Mucosa of rectum (tissue), 2 donors: ENCODE measurements around the gene DCLK1.

Experiments
- H3K27ac ChIP-seq, 2 donors: one replicate each; pipeline ENCODE4 v1.7.0; 2013; ENCODE audit warnings: inconsistent platforms in 2 of 2, low read depth in 2 of 2, low read length in 2 of 2
- H3K27me3 ChIP-seq, 2 donors: one replicate each; pipeline ENCODE4 v1.7.0; 2013; ENCODE audit warnings: low read length in 2 of 2; ENCODE audit not compliant: control insufficient read depth in 2 of 2, insufficient read depth in 2 of 2
- H3K36me3 ChIP-seq, 2 donors: one replicate each; pipeline ENCODE4 v1.7.0; 2013; ENCODE audit warnings: low read length in 2 of 2; ENCODE audit not compliant: control insufficient read depth in 2 of 2, insufficient read depth in 2 of 2
- H3K4me1 ChIP-seq, 2 donors: one replicate each; pipeline ENCODE4 v1.7.0; 2013; ENCODE audit warnings: low read length in 2 of 2, mild to moderate bottlenecking in 1 of 2; ENCODE audit not compliant: control insufficient read depth in 2 of 2, insufficient read depth in 2 of 2
- H3K4me3 ChIP-seq, 2 donors: one replicate each; pipeline ENCODE4 v1.7.0; 2013; ENCODE audit warnings: low read length in 2 of 2
- H3K9ac ChIP-seq, 2 donors: one replicate each; pipeline ENCODE4 v1.7.0; 2013; ENCODE audit warnings: low read length in 2 of 2, low read depth in 1 of 2, mild to moderate bottlenecking in 1 of 2
- H3K9me3 ChIP-seq, 2 donors: one replicate each; pipeline ENCODE4 v1.7.0; 2013; ENCODE audit warnings: low read length in 2 of 2; ENCODE audit not compliant: control insufficient read depth in 2 of 2
- donor health status: healthy.
- donor health status: Normal muscosa, but diverticular disease.

The DCLK1 gene

GRCh38 chr13:35940734-35941133 is 190.4 kb downstream of the DCLK1 start:
- H3K36me3 ChIP-seq = no peaks in the 10 kb centered on the region
- no peak overlapping the region for H3K4me3 ChIP-seq
- H3K9ac ChIP-seq = no peak overlapping the region
- H3K4me1 ChIP-seq = no peaks in the 10 kb centered on the region
- no peaks in the 10 kb centered on the region for H3K27me3 ChIP-seq
- H3K9me3 ChIP-seq = no peaks in the 10 kb centered on the region
- H3K27ac ChIP-seq = no peak overlapping the region

GRCh38 chr13:35936246-35936978 is 194.8 kb downstream of the DCLK1 start:
- no peak overlapping the region for H3K9ac ChIP-seq
- H3K36me3 ChIP-seq = no peaks in the 10 kb centered on the region
- no peaks in the 10 kb centered on the region for H3K9me3 ChIP-seq
- H3K4me3 ChIP-seq = no peak overlapping the region
- no peaks in the 10 kb centered on the region for H3K27me3 ChIP-seq
- no peak overlapping the region for H3K27ac ChIP-seq
- no peaks in the 10 kb centered on the region for H3K4me1 ChIP-seq

GRCh38 chr13:35930665-35931631 is 200.2 kb downstream of the DCLK1 start:
- no peaks in the 10 kb centered on the region for H3K4me1 ChIP-seq
- H3K9ac ChIP-seq = no peak overlapping the region
- H3K27ac ChIP-seq = no peak overlapping the region
- no peaks in the 10 kb centered on the region for H3K27me3 ChIP-seq
- no peaks in the 10 kb centered on the region for H3K9me3 ChIP-seq
- H3K4me3 ChIP-seq = no peak overlapping the region
- H3K36me3 ChIP-seq = no peaks in the 10 kb centered on the region

- Histone ChIP-seq H3K36me3 (no peaks in the 10 kb centered on the region), H3K27ac (no peak overlapping the region)
Observed at GRCh38 chr13:35927567-35928021, 203.6 kb downstream of the DCLK1 start.

GRCh38 chr13:35926859-35927530 is 204.2 kb downstream of the DCLK1 start:
- Histone ChIP-seq H3K36me3 (no peaks in the 10 kb centered on the region), H3K9ac (no peak overlapping the region), H3K9me3 (no peaks in the 10 kb centered on the region), H3K4me1 (no peaks in the 10 kb centered on the region), H3K4me3 (no peak overlapping the region), H3K27me3 (no peaks in the 10 kb centered on the region), H3K27ac (no peak overlapping the region)

More at GRCh38 chr13:35927567-35928021, 203.6 kb downstream of the DCLK1 start:
- no peaks in the 10 kb centered on the region for H3K9me3 ChIP-seq
- no peak overlapping the region for H3K4me3 ChIP-seq
- H3K4me1 ChIP-seq = no peaks in the 10 kb centered on the region
- no peak overlapping the region for H3K9ac ChIP-seq
- H3K27me3 ChIP-seq = no peaks in the 10 kb centered on the region

GRCh38 chr13:35925669-35926068 is 205.5 kb downstream of the DCLK1 start:
- Histone ChIP-seq H3K36me3 (no peaks in the 10 kb centered on the region), H3K27me3 (no peaks in the 10 kb centered on the region), H3K4me1 (no peaks in the 10 kb centered on the region), H3K27ac (no peak overlapping the region), H3K9ac (no peak overlapping the region), H3K9me3 (no peaks in the 10 kb centered on the region), H3K4me3 (no peak overlapping the region)

GRCh38 chr13:35923347-35923746 is 207.8 kb downstream of the DCLK1 start:
- Histone ChIP-seq H3K9me3 (no peaks in the 10 kb centered on the region), H3K4me1 (no peaks in the 10 kb centered on the region), H3K9ac (no peak overlapping the region), H3K4me3 (no peak overlapping the region), H3K27ac (no peak overlapping the region), H3K36me3 (no peaks in the 10 kb centered on the region), H3K27me3 (no peaks in the 10 kb centered on the region)

GRCh38 chr13:35920816-35921215 is 210.4 kb downstream of the DCLK1 start:
- H3K4me1 ChIP-seq = no peaks in the 10 kb centered on the region
- H3K9ac ChIP-seq = no peak overlapping the region
- H3K27me3 ChIP-seq = no peaks in the 10 kb centered on the region
- no peaks in the 10 kb centered on the region for H3K9me3 ChIP-seq
- H3K27ac ChIP-seq = no peak overlapping the region
- no peak overlapping the region for H3K4me3 ChIP-seq
- H3K36me3 ChIP-seq = no peaks in the 10 kb centered on the region

- no peaks in the 10 kb centered on the region for H3K4me1 ChIP-seq
- no peak overlapping the region for H3K4me3 ChIP-seq
- H3K9me3 ChIP-seq = no peaks in the 10 kb centered on the region
- no peaks in the 10 kb centered on the region for H3K36me3 ChIP-seq
- no peak overlapping the region for H3K27ac ChIP-seq
- H3K27me3 ChIP-seq = no peaks in the 10 kb centered on the region
- H3K9ac ChIP-seq = no peak overlapping the region
Observed at GRCh38 chr13:35917942-35918645, 213.1 kb downstream of the DCLK1 start.
